GM18526 (cell line): ENCODE results near the gene C2CD3.
A peak's percentile ranks its signal among the peaks of the same experiment; 100 is the strongest.

ENCODE experiments used
- POLR2A ChIP-seq: IDR thresholded peaks from 3 replicates; pipeline ENCODE4 v1.6.1; 2011; ENCODE audit not compliant: insufficient read length; ENCODE audit errors: extremely low read depth

The C2CD3 gene

GRCh38 chr11:73997120-73997770 is 173.6 kb downstream of the C2CD3 start:
- no peak for TF ChIP-seq POLR2A

GRCh38 chr11:73996161-73996747 is 174.5 kb downstream of the C2CD3 start:
- TF ChIP-seq POLR2A = no peak

GRCh38 chr11:73995731-73996130 is 175.1 kb downstream of the C2CD3 start:
- TF ChIP-seq POLR2A = no peak

GRCh38 chr11:73995247-73995646 is 175.6 kb downstream of the C2CD3 start:
- no peak for TF ChIP-seq POLR2A

- no peak for TF ChIP-seq POLR2A
Measured at GRCh38 chr11:73991471-73992006, 179.3 kb downstream of the C2CD3 start.

- no peak for TF ChIP-seq POLR2A
Measured at GRCh38 chr11:73990730-73991129, 180.1 kb downstream of the C2CD3 start.

GRCh38 chr11:73989156-73989555 is 181.6 kb downstream of the C2CD3 start:
- no peak for TF ChIP-seq POLR2A

- TF ChIP-seq POLR2A = no peak
Measured at GRCh38 chr11:73988227-73988626, 182.6 kb downstream of the C2CD3 start.

GRCh38 chr11:73983741-73984538 is 186.9 kb downstream of the C2CD3 start:
- no peak for TF ChIP-seq POLR2A

GRCh38 chr11:73982990-73983740 is 187.6 kb downstream of the C2CD3 start:
- TF ChIP-seq POLR2A = peak; percentile 46

GRCh38 chr11:73982595-73982989 is 188.2 kb downstream of the C2CD3 start, which contains the start of gene UCP2:
UCP2 (minus strand) TSS chr11:73982843; CDS start chr11:73978378, 4,465 bp downstream.
- TF ChIP-seq POLR2A = peak; percentile 92

- no peak for TF ChIP-seq POLR2A
Measured at GRCh38 chr11:73981051-73981805, 189.6 kb downstream of the C2CD3 start.

GRCh38 chr11:73980001-73980961 is 190.5 kb downstream of the C2CD3 start:
- TF ChIP-seq POLR2A = peak; percentile 25
